ENCODE measurements around the gene SLITRK4.

DNA sequence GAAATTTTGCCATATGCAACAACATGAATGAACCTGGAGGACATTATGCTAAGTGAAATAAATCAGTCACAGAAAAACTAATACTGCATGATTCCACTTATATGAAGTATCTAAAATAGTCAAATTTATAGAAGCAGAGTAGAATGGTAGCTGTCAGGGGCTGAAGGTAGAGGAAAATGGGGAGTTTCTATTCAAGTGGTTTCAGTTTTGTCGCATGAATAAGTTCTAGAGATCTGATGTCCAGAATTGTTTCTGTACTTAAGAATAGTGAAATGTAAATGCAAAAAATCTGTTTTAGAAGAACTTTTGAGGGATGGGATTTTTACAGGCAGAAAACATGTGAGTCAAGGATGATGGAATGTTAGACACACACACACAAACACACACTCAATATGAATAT lies 34.1 kb downstream of the SLITRK4 start:
- TF ChIP-seq POLR2A (IDR thresholded peaks at IDR 0.05) (no peak), EP300 (IDR thresholded peaks at IDR 0.05) (no peak)
- TF ChIP-seq, protein P1, sequence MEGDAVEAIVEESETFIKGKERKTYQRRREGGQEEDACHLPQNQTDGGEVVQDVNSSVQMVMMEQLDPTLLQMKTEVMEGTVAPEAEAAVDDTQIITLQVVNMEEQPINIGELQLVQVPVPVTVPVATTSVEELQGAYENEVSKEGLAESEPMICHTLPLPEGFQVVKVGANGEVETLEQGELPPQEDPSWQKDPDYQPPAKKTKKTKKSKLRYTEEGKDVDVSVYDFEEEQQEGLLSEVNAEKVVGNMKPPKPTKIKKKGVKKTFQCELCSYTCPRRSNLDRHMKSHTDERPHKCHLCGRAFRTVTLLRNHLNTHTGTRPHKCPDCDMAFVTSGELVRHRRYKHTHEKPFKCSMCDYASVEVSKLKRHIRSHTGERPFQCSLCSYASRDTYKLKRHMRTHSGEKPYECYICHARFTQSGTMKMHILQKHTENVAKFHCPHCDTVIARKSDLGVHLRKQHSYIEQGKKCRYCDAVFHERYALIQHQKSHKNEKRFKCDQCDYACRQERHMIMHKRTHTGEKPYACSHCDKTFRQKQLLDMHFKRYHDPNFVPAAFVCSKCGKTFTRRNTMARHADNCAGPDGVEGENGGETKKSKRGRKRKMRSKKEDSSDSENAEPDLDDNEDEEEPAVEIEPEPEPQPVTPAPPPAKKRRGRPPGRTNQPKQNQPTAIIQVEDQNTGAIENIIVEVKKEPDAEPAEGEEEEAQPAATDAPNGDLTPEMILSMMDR (IDR thresholded peaks at IDR 0.05) = no peak
